Measurements from ENCODE around the gene TXNDC5. TPM values are rescaled to one million over a fixed set of nuclear protein-coding genes. Genes with fewer than 3 reads are reported as not detected.

The TXNDC5 gene
- total RNA-seq, 1 experiment from 2014 or later: 177 TPM

DNA sequence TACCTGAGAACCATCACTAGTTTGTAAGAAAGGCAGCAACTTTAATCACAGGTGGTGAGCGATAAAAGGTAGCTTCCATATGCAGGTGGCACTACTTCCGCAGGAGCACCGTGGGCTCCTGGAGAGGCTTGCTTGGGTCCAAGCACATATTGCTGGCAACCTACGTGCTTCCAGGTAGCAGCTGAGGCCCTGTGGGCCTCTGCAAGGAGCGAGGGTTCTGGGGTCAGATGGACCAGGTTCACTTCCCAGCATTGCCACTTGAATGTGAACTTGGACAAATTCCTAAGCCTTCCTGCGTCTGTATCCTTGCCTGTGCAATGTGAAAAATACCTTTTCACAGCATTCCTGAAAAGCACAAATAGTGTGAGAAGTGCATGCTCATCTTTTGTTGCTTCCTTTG is 31.0 kb downstream of the TXNDC5 start:
- Histone ChIP-seq H3K4me3 (ENCODE audit: low read depth in 2 of 2, low read length in 2 of 2) (no peak overlapping the region), H3K27me3 (ENCODE audit: control insufficient read depth, insufficient read depth, low read length) (no peaks in the 10 kb centered on the region), H3K27ac (ENCODE audit: low read length) (no peak overlapping the region), H3K9me3 (ENCODE audit: control insufficient read depth, insufficient read depth, low read depth, low read length) (no peaks in the 10 kb centered on the region), H3K36me3 (ENCODE audit: control insufficient read depth, insufficient read depth, low read length) (peaks cover 23% of the 10 kb centered on the region), H3K4me1 (ENCODE audit: control insufficient read depth, insufficient read depth, low read length) (no peaks in the 10 kb centered on the region)
- DNase-seq (ENCODE audit: low read depth, low spot score): no peak
- TF ChIP-seq SIN3A (IDR thresholded peaks at IDR 0.05; ENCODE audit: borderline replicate concordance, insufficient read depth, low read depth, low read length): no peak
- TF ChIP-seq, protein P1, sequence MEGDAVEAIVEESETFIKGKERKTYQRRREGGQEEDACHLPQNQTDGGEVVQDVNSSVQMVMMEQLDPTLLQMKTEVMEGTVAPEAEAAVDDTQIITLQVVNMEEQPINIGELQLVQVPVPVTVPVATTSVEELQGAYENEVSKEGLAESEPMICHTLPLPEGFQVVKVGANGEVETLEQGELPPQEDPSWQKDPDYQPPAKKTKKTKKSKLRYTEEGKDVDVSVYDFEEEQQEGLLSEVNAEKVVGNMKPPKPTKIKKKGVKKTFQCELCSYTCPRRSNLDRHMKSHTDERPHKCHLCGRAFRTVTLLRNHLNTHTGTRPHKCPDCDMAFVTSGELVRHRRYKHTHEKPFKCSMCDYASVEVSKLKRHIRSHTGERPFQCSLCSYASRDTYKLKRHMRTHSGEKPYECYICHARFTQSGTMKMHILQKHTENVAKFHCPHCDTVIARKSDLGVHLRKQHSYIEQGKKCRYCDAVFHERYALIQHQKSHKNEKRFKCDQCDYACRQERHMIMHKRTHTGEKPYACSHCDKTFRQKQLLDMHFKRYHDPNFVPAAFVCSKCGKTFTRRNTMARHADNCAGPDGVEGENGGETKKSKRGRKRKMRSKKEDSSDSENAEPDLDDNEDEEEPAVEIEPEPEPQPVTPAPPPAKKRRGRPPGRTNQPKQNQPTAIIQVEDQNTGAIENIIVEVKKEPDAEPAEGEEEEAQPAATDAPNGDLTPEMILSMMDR (IDR thresholded peaks at IDR 0.05): no peak
- no peak for TF ChIP-seq TCF7L2 (IDR thresholded peaks at IDR 0.05; ENCODE audit: low read depth, low read length)
- TF ChIP-seq POLR2AphosphoS5 (IDR thresholded peaks at IDR 0.05; ENCODE audit: low read depth, low read length): no peak
- TF ChIP-seq, protein P2, sequence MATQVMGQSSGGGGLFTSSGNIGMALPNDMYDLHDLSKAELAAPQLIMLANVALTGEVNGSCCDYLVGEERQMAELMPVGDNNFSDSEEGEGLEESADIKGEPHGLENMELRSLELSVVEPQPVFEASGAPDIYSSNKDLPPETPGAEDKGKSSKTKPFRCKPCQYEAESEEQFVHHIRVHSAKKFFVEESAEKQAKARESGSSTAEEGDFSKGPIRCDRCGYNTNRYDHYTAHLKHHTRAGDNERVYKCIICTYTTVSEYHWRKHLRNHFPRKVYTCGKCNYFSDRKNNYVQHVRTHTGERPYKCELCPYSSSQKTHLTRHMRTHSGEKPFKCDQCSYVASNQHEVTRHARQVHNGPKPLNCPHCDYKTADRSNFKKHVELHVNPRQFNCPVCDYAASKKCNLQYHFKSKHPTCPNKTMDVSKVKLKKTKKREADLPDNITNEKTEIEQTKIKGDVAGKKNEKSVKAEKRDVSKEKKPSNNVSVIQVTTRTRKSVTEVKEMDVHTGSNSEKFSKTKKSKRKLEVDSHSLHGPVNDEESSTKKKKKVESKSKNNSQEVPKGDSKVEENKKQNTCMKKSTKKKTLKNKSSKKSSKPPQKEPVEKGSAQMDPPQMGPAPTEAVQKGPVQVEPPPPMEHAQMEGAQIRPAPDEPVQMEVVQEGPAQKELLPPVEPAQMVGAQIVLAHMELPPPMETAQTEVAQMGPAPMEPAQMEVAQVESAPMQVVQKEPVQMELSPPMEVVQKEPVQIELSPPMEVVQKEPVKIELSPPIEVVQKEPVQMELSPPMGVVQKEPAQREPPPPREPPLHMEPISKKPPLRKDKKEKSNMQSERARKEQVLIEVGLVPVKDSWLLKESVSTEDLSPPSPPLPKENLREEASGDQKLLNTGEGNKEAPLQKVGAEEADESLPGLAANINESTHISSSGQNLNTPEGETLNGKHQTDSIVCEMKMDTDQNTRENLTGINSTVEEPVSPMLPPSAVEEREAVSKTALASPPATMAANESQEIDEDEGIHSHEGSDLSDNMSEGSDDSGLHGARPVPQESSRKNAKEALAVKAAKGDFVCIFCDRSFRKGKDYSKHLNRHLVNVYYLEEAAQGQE (IDR thresholded peaks at IDR 0.05; ENCODE audit: insufficient read depth in 1 of 2, low read depth in 2 of 2, low read length in 1 of 2): no peak
- ChIA-PET CTCF (no interaction called here), POLR2A (no interaction called here)
- in situ Hi-C loops (cut with HindIII; ENCODE audit: low pct_unique_long_range_greater_than_20kb, low sequenced_read_pairs): no loop called here
- no peak for ATAC-seq
- intact Hi-C loops (cut with micrococcal nuclease; ENCODE audit: unreplicated experiment): loop anchor here (10.0 kb wide), 1 partner anchor 155 kb away; the partner anchor contains the start of gene BMP6
- BruUV-seq (replicated peaks): no TSS peak

DNA sequence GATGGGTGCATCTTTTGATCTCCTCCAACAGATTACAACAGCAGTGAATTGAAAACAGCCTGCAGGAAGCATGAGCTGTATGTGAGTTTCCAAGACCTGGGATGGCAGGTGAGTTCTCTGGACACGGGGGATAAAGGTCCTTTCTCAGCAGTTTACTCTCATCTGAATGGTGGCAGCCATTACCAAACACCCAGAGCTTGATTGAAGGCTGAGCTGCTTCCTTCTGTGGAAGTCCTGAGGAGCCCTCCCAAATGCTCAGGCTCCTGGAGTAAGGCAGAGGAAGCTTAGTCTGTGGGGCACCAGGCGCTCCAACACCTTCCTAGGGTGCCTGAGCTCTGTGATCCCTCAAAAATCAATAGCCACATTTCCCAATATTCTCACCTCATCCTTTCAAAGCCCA is 31.5 kb downstream of the TXNDC5 start:
- in situ Hi-C loops (cut with HindIII; ENCODE audit: low pct_unique_long_range_greater_than_20kb, low sequenced_read_pairs): no loop called here
- Histone ChIP-seq H3K27me3 (ENCODE audit: control insufficient read depth, insufficient read depth, low read length) (no peaks in the 10 kb centered on the region), H3K36me3 (ENCODE audit: control insufficient read depth, insufficient read depth, low read length) (peaks cover 19% of the 10 kb centered on the region), H3K4me1 (ENCODE audit: control insufficient read depth, insufficient read depth, low read length) (no peaks in the 10 kb centered on the region), H3K9me3 (ENCODE audit: control insufficient read depth, insufficient read depth, low read depth, low read length) (no peaks in the 10 kb centered on the region), H3K27ac (ENCODE audit: low read length) (no peak overlapping the region), H3K4me3 (ENCODE audit: low read depth in 2 of 2, low read length in 2 of 2) (no peak overlapping the region)
- ChIA-PET CTCF (no interaction called here), POLR2A (no interaction called here)
- no TSS peak for BruUV-seq (replicated peaks)
- no peak for TF ChIP-seq TCF7L2 (IDR thresholded peaks at IDR 0.05; ENCODE audit: low read depth, low read length)
- TF ChIP-seq, protein P2 (IDR thresholded peaks at IDR 0.05; ENCODE audit: insufficient read depth in 1 of 2, low read depth in 2 of 2, low read length in 1 of 2): no peak
- intact Hi-C loops (cut with micrococcal nuclease; ENCODE audit: unreplicated experiment): loop anchor here (10.0 kb wide), 1 partner anchor 154 kb away; the partner anchor contains the start of gene BMP6
- no peak for ATAC-seq
- DNase-seq (ENCODE audit: low read depth, low spot score): no peak
